Tibial nerve (tissue), 4 donors: ENCODE results near the gene LCLAT1.

Experiments
- EP300 ChIP-seq, 2 donors: sonication (generic); formaldehyde crosslinking; IDR thresholded peaks; one replicate each; pipeline ENCODE4 v1.6.1; 2017; ENCODE audit warnings: antibody characterized with exemption in 2 of 2, mild to moderate bottlenecking in 1 of 2
- POLR2A ChIP-seq, 2 donors: fragments of 450-650 bp; IDR thresholded peaks; one replicate each; pipeline ENCODE4 v1.6.1; 2017; ENCODE audit warnings: antibody characterized with exemption in 2 of 2, mild to moderate bottlenecking in 2 of 2, moderate library complexity in 2 of 2
- TF ChIP-seq, protein P1 (sequence below), 5 experiments: fragments of 200-600 bp in 3 of 5; fragments of 450-650 bp in 2 of 5; sonication (generic) in 3 of 5; IDR thresholded peaks; one replicate each; pipeline ENCODE4 v1.5.1; 2016 to 2019; ENCODE audit warnings: antibody characterized with exemption in 5 of 5, mild to moderate bottlenecking in 3 of 5, moderate library complexity in 2 of 5

DNA sequence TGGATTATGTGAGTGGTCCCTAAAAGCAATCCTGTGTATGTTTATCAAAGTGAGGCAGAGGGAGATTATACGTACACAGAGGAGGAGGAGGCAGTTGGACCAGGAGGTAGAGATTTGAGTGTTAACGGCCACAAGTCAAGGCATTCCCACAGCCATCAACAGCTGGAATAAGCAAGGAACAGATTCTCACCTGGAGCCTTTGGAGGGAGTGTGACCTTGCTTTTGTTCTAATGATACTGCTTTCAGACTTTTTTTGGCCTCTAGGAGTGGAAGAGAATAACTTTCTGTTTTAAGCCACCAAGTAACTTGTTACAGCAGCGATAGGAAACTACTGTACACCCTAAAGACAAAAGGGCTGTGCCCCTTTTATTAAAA is 18.1 kb downstream of the LCLAT1 start:
- TF ChIP-seq, protein P1, sequence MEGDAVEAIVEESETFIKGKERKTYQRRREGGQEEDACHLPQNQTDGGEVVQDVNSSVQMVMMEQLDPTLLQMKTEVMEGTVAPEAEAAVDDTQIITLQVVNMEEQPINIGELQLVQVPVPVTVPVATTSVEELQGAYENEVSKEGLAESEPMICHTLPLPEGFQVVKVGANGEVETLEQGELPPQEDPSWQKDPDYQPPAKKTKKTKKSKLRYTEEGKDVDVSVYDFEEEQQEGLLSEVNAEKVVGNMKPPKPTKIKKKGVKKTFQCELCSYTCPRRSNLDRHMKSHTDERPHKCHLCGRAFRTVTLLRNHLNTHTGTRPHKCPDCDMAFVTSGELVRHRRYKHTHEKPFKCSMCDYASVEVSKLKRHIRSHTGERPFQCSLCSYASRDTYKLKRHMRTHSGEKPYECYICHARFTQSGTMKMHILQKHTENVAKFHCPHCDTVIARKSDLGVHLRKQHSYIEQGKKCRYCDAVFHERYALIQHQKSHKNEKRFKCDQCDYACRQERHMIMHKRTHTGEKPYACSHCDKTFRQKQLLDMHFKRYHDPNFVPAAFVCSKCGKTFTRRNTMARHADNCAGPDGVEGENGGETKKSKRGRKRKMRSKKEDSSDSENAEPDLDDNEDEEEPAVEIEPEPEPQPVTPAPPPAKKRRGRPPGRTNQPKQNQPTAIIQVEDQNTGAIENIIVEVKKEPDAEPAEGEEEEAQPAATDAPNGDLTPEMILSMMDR (IDR thresholded peaks at IDR 0.05): no peak
- no peak for TF ChIP-seq EP300 (IDR thresholded peaks at IDR 0.05)
- TF ChIP-seq POLR2A (IDR thresholded peaks at IDR 0.05): no peak
